HEK293T (cell line): Measurements from ENCODE around the gene GPRIN3.

Experiments
- CTCF ChIA-PET: fragments of 350-600 bp; formaldehyde crosslinking; extraction: SDS; loops from one replicate; lab custom pipeline; 2021; ENCODE audit warnings: antibody characterized with exemption, inconsistent platforms; lab: Yijun Ruan, JAX
- POLR2A ChIA-PET: fragments of 350-600 bp; formaldehyde crosslinking; extraction: SDS; loops from one replicate; lab custom pipeline; 2020; ENCODE audit warnings: antibody characterized with exemption, inconsistent platforms; lab: Yijun Ruan, JAX
- DNase-seq: peaks from one replicate; pipeline ENCODE4 v3.0.0; 2012; ENCODE audit warnings: mixed read lengths; ENCODE audit errors: extremely low spot score
- ARNT ChIP-seq: fragments of 450-650 bp; IDR thresholded peaks from 2 replicates; pipeline ENCODE4 v1.6.1; 2017; ENCODE audit warnings: mild to moderate bottlenecking
- BHLHE40 ChIP-seq: fragments of 450-650 bp; IDR thresholded peaks from 2 replicates; pipeline ENCODE4 v1.6.1; 2016; ENCODE audit warnings: mild to moderate bottlenecking, moderate library complexity, borderline replicate concordance
- CTBP1 ChIP-seq: fragments of 450-650 bp; IDR thresholded peaks from 2 replicates; pipeline ENCODE4 v1.6.1; 2016; ENCODE audit warnings: borderline replicate concordance
- ELF4 ChIP-seq: fragments of 450-650 bp; IDR thresholded peaks from 2 replicates; pipeline ENCODE4 v1.6.1; 2017; ENCODE audit warnings: antibody characterized with exemption
- FOXA1 ChIP-seq: fragments of 450-650 bp; IDR thresholded peaks from 2 replicates; pipeline ENCODE4 v1.6.1; 2016; ENCODE audit warnings: mild to moderate bottlenecking
- FOXK2 ChIP-seq: fragments of 450-650 bp; IDR thresholded peaks from 2 replicates; pipeline ENCODE4 v1.6.1; 2016; ENCODE audit warnings: mild to moderate bottlenecking
- FOXM1 ChIP-seq: fragments of 450-650 bp; IDR thresholded peaks from 2 replicates; pipeline ENCODE4 v1.6.1; 2017; ENCODE audit warnings: mild to moderate bottlenecking, borderline replicate concordance
- HDGF ChIP-seq: fragments of 450-650 bp; IDR thresholded peaks from 2 replicates; pipeline ENCODE4 v1.6.1; 2017; ENCODE audit warnings: antibody characterized with exemption, borderline replicate concordance
- L3MBTL2 ChIP-seq: fragments of 450-650 bp; conservative IDR thresholded peaks from 2 replicates; pipeline ENCODE4 v1.6.1; 2016; ENCODE audit warnings: mild to moderate bottlenecking
- LEF1 ChIP-seq: fragments of 450-650 bp; IDR thresholded peaks from 2 replicates; pipeline ENCODE4 v1.6.1; 2017; ENCODE audit warnings: mild to moderate bottlenecking, borderline replicate concordance
- NFRKB ChIP-seq: fragments of 450-650 bp; IDR thresholded peaks from 2 replicates; pipeline ENCODE4 v1.6.1; 2016; ENCODE audit warnings: mild to moderate bottlenecking, moderate library complexity
- PKNOX1 ChIP-seq: fragments of 450-650 bp; IDR thresholded peaks from 2 replicates; pipeline ENCODE4 v1.6.1; 2016
- SP1 ChIP-seq: fragments of 450-650 bp; IDR thresholded peaks from 2 replicates; pipeline ENCODE4 v1.6.1; 2017
- SUZ12 ChIP-seq: fragments of 450-650 bp; IDR thresholded peaks from 2 replicates; pipeline ENCODE4 v1.6.1; 2016; ENCODE audit warnings: mild to moderate bottlenecking
- TARDBP ChIP-seq: fragments of 450-650 bp; IDR thresholded peaks from 2 replicates; pipeline ENCODE4 v1.6.1; 2016
- ZNF384 ChIP-seq: fragments of 450-650 bp; IDR thresholded peaks from 2 replicates; pipeline ENCODE4 v1.6.1; 2016

Gene GPRIN3

GRCh38 chr4:89270792-89271191 is 36.8 kb downstream of the GPRIN3 start:
- POLR2A ChIA-PET: no interaction called here
- CTCF ChIA-PET: no interaction called here

DNA sequence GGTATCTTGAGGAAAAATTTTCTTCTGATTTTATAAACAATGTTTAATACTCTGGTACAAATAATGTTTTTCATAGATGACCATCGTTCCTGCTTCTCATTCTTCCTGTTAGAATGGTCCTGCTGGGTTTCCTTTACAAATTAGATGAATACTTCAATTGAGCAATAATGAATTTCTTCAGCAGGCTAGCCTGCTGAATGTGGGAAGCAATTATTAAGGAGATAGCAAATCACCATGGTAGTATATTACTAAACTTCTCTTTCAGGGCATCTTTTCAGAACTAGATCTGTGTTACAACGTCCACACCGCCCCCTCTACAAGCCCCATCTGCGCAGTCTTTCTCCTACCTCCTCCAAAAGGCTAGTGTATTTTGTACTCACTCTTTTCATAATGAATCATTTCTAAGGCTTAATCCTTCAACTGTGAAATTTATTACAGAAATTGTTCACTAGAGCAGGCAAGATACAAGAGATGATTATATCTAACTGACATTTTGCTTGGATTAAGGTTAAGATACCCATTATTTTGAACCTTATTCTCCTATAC is 38.4 kb downstream of the GPRIN3 start:
- CTCF ChIA-PET: no interaction called here
- TF ChIP-seq BHLHE40 (no peak), SUZ12 (no peak), ARNT (no peak), L3MBTL2 (no peak), FOXK2 (no peak), FOXM1 (no peak), FOXA1 (no peak), SP1 (no peak), PKNOX1 (no peak), HDGF (no peak), LEF1 (no peak), TARDBP (no peak), ELF4 (no peak), NFRKB (no peak), ZNF384 (no peak), CTBP1 (no peak)
- POLR2A ChIA-PET: no interaction called here
- DNase-seq: no peak

More at GRCh38 chr4:89270792-89271191, 36.8 kb downstream of the GPRIN3 start:
- no peak for DNase-seq
- TF ChIP-seq TARDBP: no peak
- TF ChIP-seq FOXA1: no peak
- TF ChIP-seq CTBP1: no peak
- TF ChIP-seq SUZ12: no peak
- no peak for TF ChIP-seq ARNT
- TF ChIP-seq HDGF: no peak
- no peak for TF ChIP-seq FOXK2
- no peak for TF ChIP-seq PKNOX1
- TF ChIP-seq LEF1: no peak
- TF ChIP-seq FOXM1: no peak
- TF ChIP-seq ELF4: no peak
- TF ChIP-seq BHLHE40: no peak
- no peak for TF ChIP-seq SP1
- TF ChIP-seq NFRKB: no peak
- TF ChIP-seq ZNF384: no peak
- TF ChIP-seq L3MBTL2: no peak

- no peak for DNase-seq
Measured at GRCh38 chr4:89268679-89269078, 38.9 kb downstream of the GPRIN3 start.

GRCh38 chr4:89267846-89268245 is 39.8 kb downstream of the GPRIN3 start:
- ChIA-PET CTCF (no interaction called here), POLR2A (no interaction called here)
- TF ChIP-seq NFRKB (no peak), FOXM1 (no peak), SUZ12 (no peak), SP1 (no peak), ARNT (no peak), BHLHE40 (no peak), LEF1 (no peak), FOXK2 (no peak), HDGF (no peak), FOXA1 (no peak), ELF4 (no peak), TARDBP (no peak), CTBP1 (no peak), L3MBTL2 (no peak), ZNF384 (no peak), PKNOX1 (no peak)
- DNase-seq: no peak

More at GRCh38 chr4:89268679-89269078, 38.9 kb downstream of the GPRIN3 start:
- CTCF ChIA-PET: no interaction called here
- POLR2A ChIA-PET: no interaction called here
- TF ChIP-seq NFRKB (no peak), ARNT (no peak), TARDBP (no peak), ELF4 (no peak), PKNOX1 (no peak), SP1 (no peak), FOXM1 (no peak), SUZ12 (no peak), ZNF384 (no peak), BHLHE40 (no peak), FOXA1 (no peak), LEF1 (no peak), L3MBTL2 (no peak), FOXK2 (no peak), HDGF (no peak)

GRCh38 chr4:89267392-89267791 is 40.2 kb downstream of the GPRIN3 start:
- ChIA-PET CTCF (no interaction called here), POLR2A (no interaction called here)
- no peak for TF ChIP-seq SP1
- no peak for TF ChIP-seq FOXA1
- TF ChIP-seq ARNT: no peak
- no peak for TF ChIP-seq ELF4
- TF ChIP-seq CTBP1: no peak
- no peak for DNase-seq
